HG03520 (cell line): ENCODE data around the gene AQP11.

Source experiments
- ATAC-seq: cut with Tn5 transposase; IDR thresholded peaks from one replicate; pipeline ENCODE4 v1.9.1; 2021; ENCODE audit warnings: mild to moderate bottlenecking, moderate library complexity; ENCODE audit not compliant: unreplicated experiment

AQP11 gene

DNA sequence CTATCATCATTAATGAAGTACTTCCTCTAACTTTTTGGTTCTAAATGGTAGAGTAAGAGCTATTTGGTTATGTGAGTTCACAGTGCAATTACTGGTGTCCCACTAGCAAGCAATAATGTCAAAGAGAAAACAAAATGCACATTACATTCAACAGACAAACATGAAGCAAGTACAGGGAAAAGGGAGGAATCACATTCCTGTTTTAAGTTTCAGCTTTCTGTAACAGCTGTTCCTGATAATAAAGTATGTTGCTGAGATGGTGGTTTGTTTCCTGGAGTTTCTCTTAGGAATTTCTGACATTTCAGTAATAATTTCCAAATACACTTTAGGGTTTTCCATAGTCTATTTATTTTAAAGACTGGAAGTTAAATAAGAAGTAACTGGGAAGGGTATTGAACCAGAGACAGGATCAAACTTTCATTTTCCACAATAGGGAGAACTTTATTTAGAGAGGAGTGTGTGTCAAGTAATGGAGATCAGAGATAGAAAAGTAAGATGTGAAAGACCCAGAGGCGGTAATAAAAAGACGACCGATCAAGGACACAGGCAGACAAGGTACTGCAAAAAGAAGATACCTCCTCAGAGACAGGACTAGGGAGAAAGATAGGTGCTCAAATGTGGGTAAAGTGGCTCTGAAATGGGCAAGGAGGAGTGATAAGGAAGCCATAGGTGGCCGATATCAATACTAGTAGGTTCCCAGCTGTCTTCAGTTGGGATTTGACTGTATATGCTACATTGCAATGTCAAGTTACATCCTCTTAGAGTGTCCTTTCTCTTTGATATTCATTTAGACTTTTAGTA, 68.7 kb downstream of the AQP11 start:
- ATAC-seq, result no peak
